Aorta (tissue), 5 donors: ENCODE results near the gene YJU2. TPM values are rescaled to one million over a fixed set of nuclear protein-coding genes. Genes with fewer than 3 reads are reported as not detected.
A peak's percentile ranks its signal among the peaks of the same experiment; 100 is the strongest.
"Not testable (repeated sequence)": the region's sequence is repeated elsewhere in the genome, so short reads cannot be mapped to it uniquely, and the experiment has no call there.

ENCODE experiments used
- ATAC-seq: fragments of 200-7000 bp; cut with Tn5 transposase; one replicate; pipeline ENCODE4 v1.9.1; 2022; ENCODE audit warnings: moderate library complexity; ENCODE audit not compliant: low FRiP score
- DNase-seq, 2 donors: peaks; one replicate each; pipeline ENCODE4 v3.0.0-alpha.2; 2020
- H3K27ac ChIP-seq, 2 donors: one replicate each; pipeline ENCODE4 v1.5.1; 2013; ENCODE audit warnings: low read length in 2 of 2, mild to moderate bottlenecking in 2 of 2, moderate library complexity in 2 of 2, control low read depth in 1 of 2, inconsistent platforms in 1 of 2, low read depth in 1 of 2
- H3K27me3 ChIP-seq, 2 donors: one replicate each; pipeline ENCODE4 v1.6.1; 2013; ENCODE audit warnings: control low read depth in 1 of 2, low read length in 1 of 2, mild to moderate bottlenecking in 1 of 2, moderate library complexity in 1 of 2; ENCODE audit not compliant: insufficient read depth in 2 of 2, control insufficient read depth in 1 of 2
- H3K36me3 ChIP-seq, 2 donors: one replicate each; pipeline ENCODE4 v1.6.1; 2013; ENCODE audit warnings: control low read depth in 1 of 2, low read length in 1 of 2, mild to moderate bottlenecking in 1 of 2; ENCODE audit not compliant: insufficient read depth in 2 of 2, control insufficient read depth in 1 of 2
- H3K4me1 ChIP-seq, 2 donors: one replicate each; pipeline ENCODE4 v1.6.1; 2013; ENCODE audit warnings: low read length in 2 of 2, control low read depth in 1 of 2, mild to moderate bottlenecking in 1 of 2, moderate library complexity in 1 of 2; ENCODE audit not compliant: insufficient read depth in 2 of 2, control insufficient read depth in 1 of 2
- H3K4me3 ChIP-seq, 2 donors: one replicate each; pipeline ENCODE4 v1.5.1; 2013; ENCODE audit warnings: low read length in 2 of 2, control low read depth in 1 of 2, mild to moderate bottlenecking in 1 of 2
- H3K9me3 ChIP-seq: one replicate; pipeline ENCODE4 v1.6.1; 2013; ENCODE audit warnings: mild to moderate bottlenecking, low read length; ENCODE audit not compliant: control insufficient read depth
- WGBS, 2 donors: extraction: QIAGEN DNeasy Blood & Tissue Kit; methylation state at CpG; one replicate each; pipeline ENCODE4 v1.1.7; 2013; 5-methylcytosine and 5-hydroxymethylcytosine counted together
- intact Hi-C, 2 donors: fragments of 100-400 bp; cut with DNase I; formaldehyde crosslinking; loops; one replicate each; pipeline versions ENCODE4 v1.14.2 to v1.15.0; 2022
- polyA plus RNA-seq, 2 donors: library from polyadenylated mRNA; stranded (reverse); fragments of 200-250 nt; gene quantifications; one replicate each; pipeline ENCODE4 v1.2.3, GENCODE V29; 2013
- total RNA-seq, 2 donors: library from RNA; stranded (reverse); fragmentation: NEBNext Ultra II Directional; extraction: Animal tissue kit (Norgen Biotek cat#: 25700); gene quantifications; one replicate each; pipeline ENCODE4 v1.2.1, GENCODE V29; 2021
- donor health status: healthy with polysubstance abuse.
- donor health status: Bipolar disorder and iron deficiency.
- donor health status: DM: no; HTN: no; CAD: no.
- donor health status: DM: no; HTN: no; CAD: no.
- donor health status: DM: yes; HTN: yes; CAD: no.

Gene YJU2
- total and polyA plus RNA-seq, 4 donors = 12.4 to 25.2 (median 13.7) TPM

GRCh38 chr19:4279530-4280422 lies 32.9 kb downstream of the YJU2 start:
- Histone ChIP-seq H3K4me1 (no peaks in the 10 kb centered on the region), H3K36me3 (no peaks in the 10 kb centered on the region), H3K27me3 (no peaks in the 10 kb centered on the region), H3K4me3 (no peak overlapping the region), H3K9me3 (peaks cover 2% of the 10 kb centered on the region), H3K27ac (no peak overlapping the region)
- intact Hi-C loops = no loop called here
- 1 to 2% methylated on average over 40 to 71 of the region's 71 CpGs for WGBS, 2 donors
- DNase-seq (no peak), ATAC-seq (peak; percentile 44)

- Histone ChIP-seq H3K27me3 (no peaks in the 10 kb centered on the region), H3K27ac (no peak overlapping the region), H3K36me3 (no peaks in the 10 kb centered on the region), H3K4me1 (no peaks in the 10 kb centered on the region), H3K4me3 (no peak overlapping the region), H3K9me3 (peaks cover 2% of the 10 kb centered on the region)
- ATAC-seq (no peak), DNase-seq (no peak)
- intact Hi-C loops = no loop called here
- 30 to 43% methylated on average over 20 of the region's 20 CpGs for WGBS, 2 donors
These were observed 37.5 kb downstream of the YJU2 start for GRCh38 chr19:4284176-4284958.

- Histone ChIP-seq H3K4me3 (no peak overlapping the region), H3K27me3 (no peaks in the 10 kb centered on the region), H3K9me3 (peaks cover 2% of the 10 kb centered on the region), H3K4me1 (no peaks in the 10 kb centered on the region), H3K27ac (no peak overlapping the region), H3K36me3 (no peaks in the 10 kb centered on the region)
- ATAC-seq (no peak), DNase-seq (no peak)
- intact Hi-C loops = no loop called here
- 67 to 72% methylated on average over 6 of the region's 6 CpGs for WGBS, 2 donors
These were observed 38.1 kb downstream of the YJU2 start for GRCh38 chr19:4284974-4285373.

- H3K4me3 ChIP-seq, ATAC-seq, H3K4me1 ChIP-seq, H3K9me3 ChIP-seq, H3K36me3 ChIP-seq, H3K27ac ChIP-seq, H3K27me3 ChIP-seq, intact Hi-C loops, DNase-seq: not testable (repeated sequence)
- 83 to 85% methylated on average over 4 of the region's 4 CpGs for WGBS, 2 donors
These were observed 39.3 kb downstream of the YJU2 start for GRCh38 chr19:4286141-4286540.

- H3K27me3 ChIP-seq = no peaks in the 10 kb centered on the region
- DNase-seq = no peak
- no peak overlapping the region for H3K4me3 ChIP-seq
- 80 to 81% methylated on average over 16 of the region's 16 CpGs for WGBS, 2 donors
- no peaks in the 10 kb centered on the region for H3K4me1 ChIP-seq
- no peaks in the 10 kb centered on the region for H3K36me3 ChIP-seq
- ATAC-seq = no peak
- H3K27ac ChIP-seq = no peak overlapping the region
- intact Hi-C loops = no loop called here
- no peaks in the 10 kb centered on the region for H3K9me3 ChIP-seq
These were observed 41.4 kb downstream of the YJU2 start for GRCh38 chr19:4288091-4288777.

- Histone ChIP-seq H3K27ac (no peak overlapping the region), H3K9me3 (no peaks in the 10 kb centered on the region), H3K4me3 (no peak overlapping the region), H3K36me3 (no peaks in the 10 kb centered on the region), H3K4me1 (no peaks in the 10 kb centered on the region), H3K27me3 (no peaks in the 10 kb centered on the region)
- DNase-seq (no peak), ATAC-seq (no peak)
- intact Hi-C loops = no loop called here
- WGBS, 2 donors = 61 to 66% methylated on average over 8 of the region's 8 CpGs
These were observed 44.4 kb downstream of the YJU2 start for GRCh38 chr19:4291184-4291732.

GRCh38 chr19:4292515-4292914 lies 45.6 kb downstream of the YJU2 start:
- no peak overlapping the region for H3K4me3 ChIP-seq
- no peak for ATAC-seq
- intact Hi-C loops = no loop called here
- H3K27me3 ChIP-seq = no peaks in the 10 kb centered on the region
- 84 to 87% methylated on average over 15 of the region's 15 CpGs for WGBS, 2 donors
- H3K27ac ChIP-seq = no peak overlapping the region
- H3K36me3 ChIP-seq = no peaks in the 10 kb centered on the region
- H3K4me1 ChIP-seq = no peaks in the 10 kb centered on the region
- H3K9me3 ChIP-seq = no peaks in the 10 kb centered on the region
- DNase-seq = no peak

- no peak overlapping the region for H3K4me3 ChIP-seq
- no peaks in the 10 kb centered on the region for H3K36me3 ChIP-seq
- no peaks in the 10 kb centered on the region for H3K4me1 ChIP-seq
- intact Hi-C loops = no loop called here
- H3K27me3 ChIP-seq = no peaks in the 10 kb centered on the region
- H3K27ac ChIP-seq = no peak overlapping the region
- H3K9me3 ChIP-seq = no peaks in the 10 kb centered on the region
- 30 to 35% methylated on average over 10 of the region's 10 CpGs for WGBS, 2 donors
- no peak for ATAC-seq
- no peak for DNase-seq
These were observed 47.5 kb downstream of the YJU2 start for GRCh38 chr19:4294389-4294788.
